GM19099 (cell line): ENCODE data around the gene EYS.

ENCODE experiments used
- POLR2A ChIP-seq: IDR thresholded peaks from 3 replicates; pipeline ENCODE4 v1.6.1; 2011; ENCODE audit warnings: low read depth; ENCODE audit not compliant: insufficient read length; ENCODE audit errors: extremely low read depth

Gene EYS

DNA sequence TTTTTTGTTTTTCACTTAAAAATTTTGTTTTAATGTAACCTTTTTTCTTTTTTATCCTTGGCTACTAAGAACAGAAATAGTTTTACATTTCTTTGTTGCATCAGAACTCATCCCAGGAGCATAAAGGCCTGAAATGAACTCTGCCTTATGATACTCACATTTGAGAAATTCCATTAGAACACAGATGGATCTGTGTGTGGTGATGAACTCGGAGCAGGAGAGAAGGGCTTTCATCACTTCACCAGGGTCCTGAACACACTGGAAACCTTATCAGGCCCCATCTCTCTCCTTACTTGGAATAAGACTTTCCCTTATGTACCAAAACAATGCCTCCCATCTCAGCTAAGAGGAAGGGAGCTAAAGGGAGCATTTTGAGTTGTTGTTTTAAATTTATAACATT is 1932.1 kb downstream of the EYS start:
- no peak for TF ChIP-seq POLR2A

DNA sequence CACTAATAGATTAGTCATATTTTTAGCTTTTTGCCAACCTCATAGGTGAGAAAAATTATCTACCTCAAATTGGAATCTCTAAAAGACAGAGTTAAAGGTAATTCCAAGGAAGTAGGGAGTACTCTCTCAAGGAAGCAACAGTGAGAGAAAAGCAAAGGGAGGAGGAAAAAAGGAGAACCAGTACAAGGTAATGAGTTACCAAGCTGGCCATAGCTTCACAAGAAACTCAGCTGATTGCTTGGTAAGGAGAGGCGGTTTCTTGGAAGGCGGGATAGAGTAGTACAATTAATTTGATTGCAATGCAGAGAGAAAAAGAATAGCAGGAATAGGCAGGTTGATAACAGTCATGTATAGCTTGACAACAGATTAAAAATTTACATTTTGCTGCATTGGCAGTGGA is 1933.8 kb downstream of the EYS start:
- no peak for TF ChIP-seq POLR2A

DNA sequence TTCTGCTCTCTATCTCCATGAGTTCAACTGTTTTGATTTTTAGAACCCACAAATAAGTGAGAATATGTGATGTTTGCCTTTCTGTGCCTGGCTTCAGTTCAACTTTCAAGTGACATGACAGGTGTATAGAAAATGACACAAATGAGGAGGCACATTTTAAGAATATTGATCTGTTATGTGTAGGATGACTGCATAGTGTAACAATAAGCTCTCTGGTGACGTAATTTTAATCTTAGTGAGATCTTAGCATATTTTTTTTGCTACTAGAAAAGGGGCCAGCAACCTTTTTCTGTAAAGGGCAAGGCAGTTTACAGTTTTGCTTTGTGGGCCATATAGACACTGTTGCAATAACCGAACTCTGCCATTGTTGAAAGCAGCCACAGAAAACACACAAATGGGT is 1941.2 kb downstream of the EYS start:
- TF ChIP-seq POLR2A = no peak

DNA sequence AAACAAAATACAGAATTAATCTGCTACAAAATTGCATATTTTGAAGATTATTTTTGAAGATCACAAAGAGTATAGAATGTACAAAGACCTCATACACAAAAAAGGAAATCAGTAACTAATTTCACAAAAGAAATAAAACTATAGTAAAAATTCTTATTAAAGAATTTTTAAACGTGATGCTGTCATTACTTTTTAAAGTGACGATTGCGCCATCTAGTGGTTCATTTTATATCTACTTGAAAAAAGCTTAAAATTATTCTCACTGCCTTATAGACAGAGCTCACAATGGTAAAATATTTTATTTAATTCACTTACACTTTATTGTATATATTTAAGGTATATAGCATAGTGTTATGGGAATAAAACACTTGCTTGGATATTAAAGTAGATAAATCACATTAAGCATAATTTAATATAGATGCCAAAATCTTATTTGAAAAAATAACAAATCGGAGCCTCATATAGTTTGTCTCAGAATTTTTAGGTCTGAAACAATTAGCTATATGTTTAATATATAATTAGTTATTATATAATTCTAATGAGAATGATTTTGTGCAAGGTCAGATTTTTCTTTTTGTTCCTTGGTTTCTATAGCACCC is 1942.6 kb downstream of the EYS start:
- no peak for TF ChIP-seq POLR2A

DNA sequence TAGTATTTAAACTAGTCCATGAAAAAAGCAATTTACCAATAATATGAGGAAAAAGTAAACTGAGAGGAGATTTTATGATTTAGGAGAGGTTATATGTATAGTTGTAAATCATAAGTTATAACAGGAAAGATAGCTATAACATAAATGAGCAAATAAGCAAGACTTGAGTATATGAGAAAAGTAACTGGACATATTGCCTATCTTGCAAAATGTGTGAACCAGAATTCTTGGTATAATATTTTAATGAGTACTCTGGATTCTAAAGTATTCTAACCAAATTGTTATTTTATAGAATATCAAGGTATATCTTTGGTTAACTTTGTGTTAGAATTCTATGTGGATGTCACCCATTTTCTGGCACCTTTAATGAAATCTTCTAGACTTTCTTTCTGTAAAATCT is 1946.8 kb downstream of the EYS start:
- no peak for TF ChIP-seq POLR2A

DNA sequence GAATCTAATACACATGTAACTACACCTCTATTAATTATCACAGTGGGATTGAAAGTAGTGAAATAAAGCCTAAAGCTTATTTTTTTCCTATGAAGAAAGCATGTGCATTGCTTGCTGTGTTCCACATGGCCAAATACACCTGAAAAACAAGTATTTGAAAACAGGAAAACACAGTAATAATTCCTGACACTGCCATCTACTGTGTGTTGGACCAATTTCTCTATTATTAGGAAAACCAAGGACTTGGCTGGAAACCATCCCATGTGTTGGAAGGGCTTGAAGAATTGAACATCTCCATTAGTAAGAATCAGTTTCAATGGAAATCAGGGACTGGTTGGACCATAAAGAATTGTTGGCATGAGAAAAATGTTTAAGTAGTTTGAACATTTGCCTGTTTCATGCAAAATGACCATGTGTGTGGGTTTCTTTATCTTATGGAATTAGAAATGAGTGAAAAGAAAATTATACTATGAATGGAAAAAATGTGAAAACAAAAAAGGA is 1947.4 kb downstream of the EYS start:
- TF ChIP-seq POLR2A = no peak

DNA sequence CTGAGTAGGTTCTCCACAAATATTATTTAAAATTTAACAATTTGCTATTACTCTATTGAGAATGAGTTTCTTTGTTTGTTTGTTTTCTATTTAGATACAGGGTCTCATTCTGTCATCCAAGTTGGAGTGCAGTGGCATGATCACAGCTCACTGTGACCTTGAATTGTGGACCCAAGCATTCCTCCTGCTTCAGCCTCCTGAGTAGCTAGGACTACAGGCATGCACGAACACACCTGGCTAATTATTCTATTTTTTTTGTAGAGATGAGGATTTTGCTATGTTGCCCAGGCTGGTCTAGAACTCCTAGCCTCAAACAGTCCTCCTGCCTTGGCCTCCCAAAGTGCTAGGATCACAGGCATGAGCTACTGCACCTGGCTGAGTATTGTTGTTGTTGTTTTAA is 1949.2 kb downstream of the EYS start:
- no peak for TF ChIP-seq POLR2A

DNA sequence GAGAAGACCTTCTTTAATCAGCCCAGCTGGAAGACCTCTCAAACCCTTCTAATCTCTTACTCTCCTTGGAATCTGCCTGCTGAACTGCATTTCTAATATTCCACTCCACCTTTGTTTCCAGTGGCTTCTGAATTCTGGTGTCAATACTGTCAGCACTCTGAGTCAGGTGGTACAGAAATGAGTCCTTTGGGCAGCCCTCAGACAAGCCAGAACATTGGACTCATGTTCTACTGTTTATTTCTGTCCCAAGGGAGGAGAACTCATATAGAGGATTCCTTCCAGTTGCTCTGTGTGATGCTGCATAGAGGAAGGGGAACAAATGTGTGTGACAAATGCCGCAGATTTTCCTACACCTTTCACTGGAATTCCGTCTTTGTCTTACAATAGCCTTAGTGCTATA is 1956.6 kb downstream of the EYS start:
- no peak for TF ChIP-seq POLR2A

DNA sequence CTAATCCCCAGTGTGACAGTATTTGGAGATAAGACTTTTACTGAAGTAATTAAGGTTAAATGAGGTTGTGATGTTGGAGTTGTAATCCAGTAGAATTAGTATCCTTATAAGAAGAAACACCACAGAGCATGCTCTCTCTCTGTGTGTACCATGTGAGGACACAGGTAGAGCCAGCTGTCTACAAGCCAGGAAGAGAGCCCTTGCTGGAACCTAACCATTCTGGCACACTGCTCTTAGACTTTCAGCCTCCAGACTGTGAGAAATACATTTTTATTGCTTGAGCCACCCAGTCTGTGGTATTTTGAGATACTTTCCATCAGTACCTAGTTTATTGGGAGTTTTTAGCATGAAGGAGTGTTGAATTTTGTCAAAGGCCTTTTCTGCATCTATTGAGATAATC is 1961.2 kb downstream of the EYS start:
- TF ChIP-seq POLR2A = no peak

DNA sequence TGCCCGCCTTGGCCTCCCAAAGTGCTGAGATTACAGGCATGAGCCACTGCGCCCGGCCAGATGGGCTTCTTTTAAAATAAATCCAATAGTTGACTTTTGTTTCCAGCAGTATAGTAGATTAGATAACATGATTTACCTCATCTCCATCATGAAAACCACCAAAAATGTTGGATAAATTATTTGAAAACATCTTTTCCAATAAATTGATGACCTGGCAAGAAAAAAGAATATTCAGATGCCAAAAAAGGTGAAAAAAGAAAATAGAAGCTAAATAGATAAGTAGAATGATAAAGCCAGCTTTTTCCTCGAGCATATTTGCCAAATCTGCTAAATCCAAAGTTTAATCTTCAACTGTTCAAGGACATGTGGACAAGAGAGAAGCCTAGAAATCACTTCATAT is 1962.2 kb downstream of the EYS start:
- no peak for TF ChIP-seq POLR2A

DNA sequence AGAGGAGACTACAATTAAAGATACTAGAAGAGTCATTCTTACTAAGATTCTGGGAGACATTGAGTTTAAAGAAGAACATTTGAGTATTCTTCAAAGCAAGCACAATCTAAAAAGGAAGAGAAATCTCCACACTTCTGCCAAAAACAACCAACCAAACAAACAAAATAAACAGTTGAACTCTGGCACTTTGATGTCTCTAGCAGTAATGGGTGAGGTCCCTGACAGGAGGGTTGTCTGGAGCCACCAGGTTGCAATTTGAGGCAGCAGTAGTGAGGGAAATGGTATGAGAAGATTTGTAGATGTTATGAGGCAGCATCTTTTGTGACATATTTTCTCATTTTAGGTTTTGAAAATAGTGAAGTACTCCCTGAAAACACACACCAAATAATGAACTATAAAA is 1963.3 kb downstream of the EYS start:
- no peak for TF ChIP-seq POLR2A

DNA sequence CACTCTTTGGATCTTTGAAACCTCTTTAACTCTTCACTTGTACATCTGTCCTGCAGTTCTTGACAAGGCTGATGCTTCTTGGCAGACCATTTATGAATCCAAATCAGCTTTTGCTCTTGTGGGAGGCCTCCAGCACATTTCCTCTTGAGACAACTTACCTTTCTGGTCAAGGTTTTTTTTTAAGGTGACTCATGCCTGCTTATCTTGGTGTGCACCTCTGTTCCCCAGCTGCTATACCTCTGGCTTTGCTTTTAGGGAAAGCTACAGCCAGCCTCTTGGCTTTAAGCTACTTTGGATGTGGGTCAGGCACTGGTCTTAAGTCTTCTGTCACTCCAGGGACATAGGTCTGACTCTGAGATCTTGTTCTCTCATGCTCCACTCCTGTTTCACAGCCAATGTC is 1965.0 kb downstream of the EYS start:
- no peak for TF ChIP-seq POLR2A

DNA sequence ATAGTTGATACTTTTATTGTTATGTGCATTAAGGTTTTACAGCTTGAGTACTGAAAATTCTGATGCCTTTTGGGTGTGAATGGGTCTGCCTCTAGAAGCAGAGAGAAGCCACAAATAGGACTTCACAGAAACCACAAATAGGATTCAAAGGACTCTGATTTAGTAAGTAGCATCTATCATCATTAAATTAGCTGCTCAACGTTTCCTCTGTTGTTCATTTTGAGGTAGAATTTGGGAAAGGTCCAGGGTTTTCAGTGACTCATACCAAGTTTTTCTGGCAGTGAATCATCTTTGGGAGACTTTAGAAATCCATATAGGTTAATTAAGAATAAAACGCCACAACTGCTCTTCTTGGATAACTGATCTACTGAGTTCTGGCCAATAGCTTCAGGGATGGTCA is 1966.3 kb downstream of the EYS start:
- no peak for TF ChIP-seq POLR2A

DNA sequence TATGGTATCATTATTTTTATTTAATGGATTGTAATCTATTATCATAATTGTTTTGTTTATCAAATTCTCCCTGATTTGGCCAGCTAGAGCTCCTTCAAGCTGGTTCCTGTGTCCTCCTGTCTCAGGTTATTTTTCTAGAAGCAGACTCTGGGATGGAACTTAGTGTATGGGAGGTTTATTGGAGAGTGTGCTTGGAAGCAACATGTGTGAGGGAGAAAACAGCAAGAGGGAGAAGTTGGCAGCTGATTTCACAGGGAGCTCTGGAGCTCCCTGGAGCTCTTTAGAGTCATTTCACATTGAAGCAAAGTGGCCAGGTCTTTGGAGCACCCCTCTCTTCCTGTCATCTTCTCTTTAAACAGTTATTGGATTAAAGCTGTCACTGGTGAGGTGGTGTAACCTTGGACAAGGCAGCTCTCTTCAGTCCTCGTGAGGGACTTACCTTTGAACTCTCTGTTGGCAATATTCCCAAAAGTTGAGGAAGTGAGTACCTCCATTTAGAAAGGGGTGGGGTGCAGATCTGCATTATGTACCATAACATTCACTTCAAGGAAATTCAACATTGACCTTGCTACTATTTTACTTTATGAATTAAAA is 1967.8 kb downstream of the EYS start:
- TF ChIP-seq POLR2A = no peak

DNA sequence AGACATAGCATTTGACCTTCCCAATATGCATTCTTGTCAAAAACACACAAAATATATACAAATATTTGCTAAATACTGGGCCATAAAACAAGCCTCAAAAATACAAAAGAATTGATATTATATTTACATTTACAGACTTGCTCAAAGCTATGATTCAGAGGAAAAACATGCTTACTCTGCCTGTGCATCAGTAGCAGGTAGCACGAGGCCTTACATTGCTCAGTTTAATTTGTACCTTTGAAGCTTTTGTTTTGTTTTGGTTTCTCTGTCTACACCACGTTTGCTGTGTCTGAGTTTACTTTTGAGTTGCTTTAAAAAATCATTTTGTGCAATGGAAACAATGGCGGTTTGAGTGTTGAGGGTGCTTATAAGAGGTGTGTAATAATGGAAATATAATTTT is 1972.1 kb downstream of the EYS start:
- TF ChIP-seq POLR2A = no peak

DNA sequence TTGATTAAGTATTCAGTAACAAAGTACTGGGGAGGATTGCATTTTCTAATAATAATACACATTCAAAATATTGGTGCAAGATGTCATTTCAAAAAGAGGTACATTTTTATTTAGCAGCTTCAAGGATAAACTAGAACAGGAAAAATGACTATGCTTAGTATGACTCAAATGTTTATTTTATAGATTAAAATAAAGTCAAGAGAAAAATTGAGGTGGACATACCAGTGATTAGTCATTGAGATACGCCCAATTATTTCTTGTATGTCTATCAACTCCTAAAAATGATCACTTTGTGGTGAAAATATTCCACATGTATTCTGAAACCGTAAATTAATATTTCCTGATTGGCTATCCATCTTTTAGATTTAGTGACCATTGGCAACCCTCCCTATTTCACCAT is 1974.7 kb downstream of the EYS start:
- no peak for TF ChIP-seq POLR2A

DNA sequence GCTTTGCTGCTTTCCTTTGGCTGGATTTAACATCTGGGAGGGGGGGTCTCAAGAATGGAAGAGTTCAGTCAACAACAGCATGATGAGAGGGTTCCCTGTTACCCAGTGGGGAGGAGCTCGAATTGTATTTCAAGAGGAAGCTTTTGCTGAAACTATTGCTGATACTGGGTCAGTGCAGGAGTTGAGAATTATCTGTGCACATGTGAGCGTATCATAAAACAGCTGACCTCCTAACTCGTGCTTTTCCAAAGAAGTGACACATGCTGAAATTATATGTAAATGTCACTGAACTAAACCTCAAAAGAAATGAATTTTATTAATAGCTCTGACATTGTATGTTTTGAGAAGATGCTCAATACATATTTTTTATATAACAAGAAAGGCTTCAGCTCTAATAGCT is 1975.1 kb downstream of the EYS start:
- TF ChIP-seq POLR2A = no peak
